ENCODE results near the gene AP4M1. TPM values are rescaled to one million over a fixed set of nuclear protein-coding genes. Genes with fewer than 3 reads are reported as not detected.

Gene AP4M1
- total RNA-seq, 1 donor from 2014 or later, result 12.5 TPM

DNA sequence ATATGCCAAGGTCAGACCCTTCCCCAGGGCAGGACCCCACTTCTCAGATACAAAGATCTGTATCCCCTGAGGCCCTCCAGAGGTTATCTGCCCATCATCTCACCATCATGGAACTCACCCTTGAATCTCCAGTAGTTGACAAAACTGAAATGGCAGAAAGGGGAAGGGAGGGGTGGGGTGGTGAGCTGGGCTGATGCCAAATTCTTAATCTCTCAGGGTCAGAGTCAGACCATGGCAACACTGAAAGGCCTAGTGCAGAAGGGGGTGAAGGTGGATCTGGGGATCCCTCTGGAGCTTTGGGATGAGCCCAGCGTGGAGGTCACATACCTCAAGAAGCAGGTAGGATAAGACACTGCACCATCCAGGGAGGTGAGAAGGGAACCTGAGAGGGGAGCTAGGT lies 21.1 kb downstream of the AP4M1 start:
- CTCF ChIA-PET, result no interaction called here
- Mint-ChIP-seq H3K4me1 (peaks cover 54% of the 10 kb centered on the region), H3K27me3 (no peaks in the 10 kb centered on the region), H3K36me3 (ENCODE audit: low read depth) (peaks cover 20% of the 10 kb centered on the region), H3K27ac (no peak overlapping the region), H3K4me3 (no peak overlapping the region), H3K9me3 (no peaks in the 10 kb centered on the region)
- DNase-seq, result no peak
- ATAC-seq (ENCODE audit: low read depth), result no peak
- POLR2A ChIA-PET, result interaction anchor here (0.6 to 1.0 kb wide), 2 partner anchors 46 to 92 kb away, joined by 4 to 5 read pairs; no protein-coding TSS in a partner anchor
- intact Hi-C loops (cut with micrococcal nuclease), result no loop called here
- TF ChIP-seq, protein P1, sequence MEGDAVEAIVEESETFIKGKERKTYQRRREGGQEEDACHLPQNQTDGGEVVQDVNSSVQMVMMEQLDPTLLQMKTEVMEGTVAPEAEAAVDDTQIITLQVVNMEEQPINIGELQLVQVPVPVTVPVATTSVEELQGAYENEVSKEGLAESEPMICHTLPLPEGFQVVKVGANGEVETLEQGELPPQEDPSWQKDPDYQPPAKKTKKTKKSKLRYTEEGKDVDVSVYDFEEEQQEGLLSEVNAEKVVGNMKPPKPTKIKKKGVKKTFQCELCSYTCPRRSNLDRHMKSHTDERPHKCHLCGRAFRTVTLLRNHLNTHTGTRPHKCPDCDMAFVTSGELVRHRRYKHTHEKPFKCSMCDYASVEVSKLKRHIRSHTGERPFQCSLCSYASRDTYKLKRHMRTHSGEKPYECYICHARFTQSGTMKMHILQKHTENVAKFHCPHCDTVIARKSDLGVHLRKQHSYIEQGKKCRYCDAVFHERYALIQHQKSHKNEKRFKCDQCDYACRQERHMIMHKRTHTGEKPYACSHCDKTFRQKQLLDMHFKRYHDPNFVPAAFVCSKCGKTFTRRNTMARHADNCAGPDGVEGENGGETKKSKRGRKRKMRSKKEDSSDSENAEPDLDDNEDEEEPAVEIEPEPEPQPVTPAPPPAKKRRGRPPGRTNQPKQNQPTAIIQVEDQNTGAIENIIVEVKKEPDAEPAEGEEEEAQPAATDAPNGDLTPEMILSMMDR (IDR thresholded peaks at IDR 0.05), result no peak

DNA sequence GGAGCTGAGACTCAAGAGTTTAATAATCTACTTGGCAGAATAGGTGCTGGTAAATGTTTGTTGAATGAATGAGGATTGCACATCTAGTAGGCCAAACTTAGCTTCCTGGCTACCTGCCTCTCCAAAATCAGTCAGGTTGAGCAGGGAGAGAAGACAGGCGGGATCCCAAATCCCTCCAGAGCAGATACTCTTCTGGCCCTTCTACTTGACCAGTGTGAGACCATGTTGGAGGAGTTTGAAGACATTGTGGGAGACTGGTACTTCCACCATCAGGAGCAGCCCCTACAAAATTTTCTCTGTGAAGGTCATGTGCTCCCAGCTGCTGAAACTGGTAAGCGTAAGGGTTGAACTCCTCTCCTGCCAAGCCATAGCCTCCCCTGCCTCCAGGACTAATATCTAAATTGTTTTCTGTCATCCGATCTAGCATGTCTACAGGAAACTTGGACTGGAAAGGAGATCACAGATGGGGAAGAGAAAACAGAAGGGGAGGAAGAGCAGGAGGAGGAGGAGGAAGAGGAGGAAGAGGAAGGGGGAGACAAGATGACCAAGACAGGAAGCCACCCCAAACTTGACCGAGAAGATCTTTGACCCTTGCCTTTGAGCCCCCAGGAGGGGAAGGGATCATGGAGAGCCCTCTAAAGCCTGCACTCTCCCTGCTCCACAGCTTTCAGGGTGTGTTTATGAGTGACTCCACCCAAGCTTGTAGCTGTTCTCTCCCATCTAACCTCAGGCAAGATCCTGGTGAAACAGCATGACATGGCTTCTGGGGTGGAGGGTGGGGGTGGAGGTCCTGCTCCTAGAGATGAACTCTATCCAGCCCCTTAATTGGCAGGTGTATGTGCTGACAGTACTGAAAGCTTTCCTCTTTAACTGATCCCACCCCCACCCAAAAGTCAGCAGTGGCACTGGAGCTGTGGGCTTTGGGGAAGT lies 23.1 kb downstream of the AP4M1 start:
- H3K36me3 Mint-ChIP-seq (ENCODE audit: low read depth), result peaks cover 12% of the 10 kb centered on the region
- intact Hi-C loops (cut with micrococcal nuclease), result no loop called here
- H3K27me3 Mint-ChIP-seq, result no peaks in the 10 kb centered on the region
- no peak for ATAC-seq (ENCODE audit: low read depth)
- TF ChIP-seq, protein P1 (IDR thresholded peaks at IDR 0.05), result no peak
- POLR2A ChIA-PET, result interaction anchor here (0.6 to 2.9 kb wide), 5 partner anchors 24 to 245 kb away, joined by 3 to 49 read pairs (median 9); partner anchors contain the start of genes AP4M1 and MCM7
- H3K27ac Mint-ChIP-seq, result peak overlapping the region; percentile 35
- H3K4me1 Mint-ChIP-seq, result peaks cover 49% of the 10 kb centered on the region
- CTCF ChIA-PET, result interaction anchor here (1.2 kb wide), 1 partner anchor 221 kb away, joined by 3 read pairs; no protein-coding TSS in a partner anchor
- DNase-seq, result no peak
- no peak overlapping the region for H3K4me3 Mint-ChIP-seq
- no peaks in the 10 kb centered on the region for H3K9me3 Mint-ChIP-seq

DNA sequence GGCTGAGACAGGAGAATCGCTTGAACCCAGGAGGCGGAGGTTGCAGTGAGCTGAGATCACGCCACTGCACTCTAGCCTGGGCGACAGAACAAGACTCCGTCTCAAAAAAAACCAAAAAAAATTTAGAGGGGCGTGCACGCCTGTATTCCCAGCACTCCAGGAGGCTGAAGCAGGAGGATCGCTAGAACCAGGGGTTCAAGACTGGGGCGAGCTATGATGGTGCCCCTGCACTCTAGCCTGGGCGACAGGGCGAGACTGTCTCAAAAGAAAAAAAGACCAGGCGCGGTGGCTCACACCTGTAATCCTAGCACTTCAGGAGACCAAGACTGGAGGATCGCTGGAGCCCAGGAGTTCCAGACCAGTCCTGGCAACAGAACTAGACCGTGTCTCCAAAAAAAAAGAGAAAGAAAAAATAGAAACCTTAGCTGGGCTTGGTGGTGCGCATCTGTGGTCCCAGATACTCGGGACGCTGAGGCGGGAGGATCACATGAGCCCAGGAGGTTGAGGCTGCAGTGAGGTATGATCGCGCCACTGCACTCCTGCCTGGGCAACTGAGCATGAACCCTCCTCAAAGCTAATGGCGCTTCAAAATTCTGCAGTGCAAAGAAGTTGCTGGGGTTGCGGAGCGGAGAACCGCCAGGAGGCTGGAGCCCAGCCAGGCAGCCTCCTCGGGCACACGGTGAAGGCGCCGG lies 24.9 kb downstream of the AP4M1 start:
- DNase-seq (no peak), ATAC-seq (ENCODE audit: low read depth) (no peak)
- Mint-ChIP-seq H3K9me3 (no peaks in the 10 kb centered on the region), H3K4me1 (peaks cover 39% of the 10 kb centered on the region), H3K27me3 (no peaks in the 10 kb centered on the region), H3K4me3 (peak overlapping the region; percentile 100), H3K36me3 (ENCODE audit: low read depth) (peaks cover 10% of the 10 kb centered on the region), H3K27ac (peak overlapping the region; percentile 100)
- intact Hi-C loops (cut with micrococcal nuclease), result loop anchor here (2.0 kb wide), 2 partner anchors 208 to 302 kb away; partner anchors contain the start of genes MEPCE, TRIM4 and ZCWPW1
- POLR2A ChIA-PET, result interaction anchor here (0.5 to 2.9 kb wide), 18 partner anchors 23 to 310 kb away, joined by 3 to 49 read pairs (median 4); partner anchors contain the start of genes AP4M1, COPS6, GPC2 and LAMTOR4
- TF ChIP-seq, protein P1 (IDR thresholded peaks at IDR 0.05), result no peak
- CTCF ChIA-PET, result interaction anchor here (0.6 to 1.2 kb wide), 4 partner anchors 12 to 324 kb away, joined by 3 read pairs; no protein-coding TSS in a partner anchor

DNA sequence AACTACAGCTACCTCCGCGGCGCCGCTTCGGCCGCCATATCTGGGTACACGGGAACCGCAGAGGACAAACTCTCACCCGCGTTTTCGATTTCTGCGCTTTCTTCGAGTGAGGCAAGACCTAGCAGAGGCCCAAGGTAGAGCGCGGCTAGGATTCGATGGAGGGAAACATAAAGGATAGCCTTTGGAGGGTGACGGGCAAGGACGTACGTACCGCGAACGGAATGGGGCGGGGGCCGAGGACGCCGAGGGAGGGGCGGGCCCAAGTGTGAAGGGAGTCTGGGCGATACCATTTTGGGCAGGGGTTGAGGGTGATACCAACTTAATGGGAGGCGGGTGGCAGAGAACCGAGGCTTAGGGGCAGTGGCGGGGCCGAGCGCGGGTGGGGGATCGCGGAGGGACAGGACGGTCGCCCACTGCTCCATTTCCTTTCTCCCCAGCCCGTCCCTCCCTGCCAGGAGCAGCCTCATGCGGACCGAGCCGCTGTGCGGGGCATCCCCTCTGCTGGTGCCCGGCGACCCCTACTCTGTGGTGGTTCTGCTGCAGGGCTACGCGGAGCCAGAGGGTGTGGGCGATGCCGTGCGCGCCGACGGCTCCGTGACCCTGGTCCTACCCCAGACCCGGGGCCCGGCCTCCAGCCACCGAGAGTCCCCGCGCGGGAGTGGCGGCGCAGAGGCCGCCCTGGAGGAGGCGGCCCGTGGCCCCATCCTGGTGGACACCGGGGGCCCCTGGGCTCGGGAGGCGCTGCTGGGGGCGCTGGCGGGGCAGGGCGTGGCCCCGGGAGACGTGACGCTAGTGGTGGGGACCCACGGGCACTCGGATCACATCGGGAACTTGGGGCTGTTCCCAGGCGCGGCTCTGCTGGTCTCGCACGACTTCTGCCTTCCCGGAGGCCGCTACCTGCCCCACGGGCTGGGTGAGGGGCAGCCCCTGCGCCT lies 25.8 kb downstream of the AP4M1 start, which contains the start of gene MBLAC1:
Gene MBLAC1, plus strand, starts transcription at position 37 of the 935 bp plus-strand sequence. Its CDS starts 429 bp downstream, at position 466.
- peaks cover 41% of the 10 kb centered on the region for H3K4me1 Mint-ChIP-seq
- DNase-seq, result peak; percentile 81
- peak within 1 kb of the TSS; percentile 100 for H3K27ac Mint-ChIP-seq
- peak; percentile 85 for ATAC-seq (ENCODE audit: low read depth)
- H3K27me3 Mint-ChIP-seq, result no peaks in the 10 kb centered on the region
- peak within 1 kb of the TSS; percentile 100 for H3K4me3 Mint-ChIP-seq
- CTCF ChIA-PET, result interaction anchor here (0.6 to 1.2 kb wide), 4 partner anchors 13 to 323 kb away, joined by 3 read pairs; no protein-coding TSS in a partner anchor
- POLR2A ChIA-PET, result interaction anchor here (0.6 to 2.9 kb wide), 18 partner anchors 13 to 309 kb away, joined by 3 to 49 read pairs (median 4); partner anchors contain the start of genes AP4M1, COPS6, GPC2 and LAMTOR4
- H3K9me3 Mint-ChIP-seq, result no peaks in the 10 kb centered on the region
- peaks cover 10% of the 10 kb centered on the region for H3K36me3 Mint-ChIP-seq (ENCODE audit: low read depth)
- TF ChIP-seq, protein P1 (IDR thresholded peaks at IDR 0.05), result no peak
- intact Hi-C loops (cut with micrococcal nuclease), result loop anchor here (1.0 to 2.0 kb wide), 10 partner anchors 8 to 309 kb away; partner anchors contain the start of genes CNPY4, GPC2, LAMTOR4 and MEPCE

All from activated B cell treated with CpG ODN at 0.5 μM for 24 hours (primary cell).